Stimulated activated CD4-positive, alpha-beta T cell treated with anti-CD3 and anti-CD28 coated beads, Interleukin-2, amount 100 ng/mL, for 24 hours (primary cell): ENCODE results near the gene MATK.
"Not testable (repeated sequence)": the region's sequence is repeated elsewhere in the genome, so short reads cannot be mapped to it uniquely, and the experiment has no call there.

Source experiments
- DNase-seq, 2 donors: peaks; one replicate each; pipeline ENCODE4 v3.0.0-alpha.2; 2020

The MATK gene

GRCh38 chr19:3769494-3769893, 16.7 kb downstream of the MATK start:
- no peak for DNase-seq

GRCh38 chr19:3768748-3769099, 17.5 kb downstream of the MATK start:
- DNase-seq: no peak

DNA sequence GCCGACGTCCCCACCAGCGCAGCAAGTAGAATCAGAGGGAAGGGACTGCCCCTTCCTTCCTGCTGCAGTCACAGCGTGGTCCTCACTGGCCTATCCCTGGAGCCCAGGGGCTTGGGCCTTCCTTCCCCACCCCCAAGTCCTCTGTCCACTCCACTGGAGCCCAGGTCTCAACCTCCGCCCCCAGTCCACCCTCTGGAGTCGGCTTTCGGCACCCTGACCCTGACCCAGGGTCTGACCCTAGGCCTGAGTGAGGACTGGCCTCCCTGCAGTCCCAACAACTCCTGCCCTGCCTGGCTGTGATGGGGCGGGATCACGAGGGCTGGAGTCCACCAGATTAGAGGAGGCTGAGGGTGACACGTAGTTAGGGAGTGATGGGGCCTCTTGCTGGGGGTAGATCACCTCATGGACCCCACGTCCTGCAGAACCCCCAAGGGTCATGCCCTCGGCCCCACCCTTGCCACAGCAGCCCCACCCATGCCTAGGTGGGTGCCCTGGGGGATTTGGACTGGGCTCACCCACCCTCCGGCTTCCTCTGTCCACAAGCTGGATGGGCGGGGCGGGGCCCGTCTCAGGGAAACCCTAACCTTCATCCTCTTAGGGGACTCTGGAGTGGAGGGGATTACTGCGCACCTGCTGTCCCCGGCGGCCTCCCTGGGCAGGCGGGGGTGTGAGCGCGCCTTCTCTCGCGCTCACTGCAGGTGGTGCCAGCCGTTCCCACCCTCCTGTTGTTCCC, 18.0 kb downstream of the MATK start:
- DNase-seq: no peak

GRCh38 chr19:3767050-3767449, 19.1 kb downstream of the MATK start:
- DNase-seq: no peak

DNA sequence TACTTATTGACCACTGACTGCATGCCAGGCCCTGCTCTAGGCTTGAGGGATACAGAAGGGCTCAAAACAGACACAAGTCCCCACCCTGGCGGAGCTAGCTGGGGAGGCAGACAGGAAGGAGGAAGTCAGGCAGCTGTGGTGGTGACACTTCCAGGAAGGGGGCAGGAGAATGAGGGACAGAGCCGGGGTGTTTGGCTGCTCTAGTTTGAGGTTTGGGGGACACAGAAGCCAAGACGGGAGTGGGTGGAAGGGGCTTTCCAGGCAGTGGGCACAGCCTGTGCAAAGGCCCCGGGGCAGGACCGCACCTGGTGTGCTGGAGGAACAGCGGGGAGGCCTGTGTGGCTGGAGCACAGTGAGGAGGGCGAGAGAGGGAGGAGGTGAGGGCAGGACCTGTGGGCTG, 19.7 kb downstream of the MATK start:
- DNase-seq: no peak

- DNase-seq: not testable (repeated sequence)
These were observed 20.4 kb downstream of the MATK start for GRCh38 chr19:3765757-3766156.

- DNase-seq: no peak
These were observed 21.1 kb downstream of the MATK start for GRCh38 chr19:3765121-3765520.

DNA sequence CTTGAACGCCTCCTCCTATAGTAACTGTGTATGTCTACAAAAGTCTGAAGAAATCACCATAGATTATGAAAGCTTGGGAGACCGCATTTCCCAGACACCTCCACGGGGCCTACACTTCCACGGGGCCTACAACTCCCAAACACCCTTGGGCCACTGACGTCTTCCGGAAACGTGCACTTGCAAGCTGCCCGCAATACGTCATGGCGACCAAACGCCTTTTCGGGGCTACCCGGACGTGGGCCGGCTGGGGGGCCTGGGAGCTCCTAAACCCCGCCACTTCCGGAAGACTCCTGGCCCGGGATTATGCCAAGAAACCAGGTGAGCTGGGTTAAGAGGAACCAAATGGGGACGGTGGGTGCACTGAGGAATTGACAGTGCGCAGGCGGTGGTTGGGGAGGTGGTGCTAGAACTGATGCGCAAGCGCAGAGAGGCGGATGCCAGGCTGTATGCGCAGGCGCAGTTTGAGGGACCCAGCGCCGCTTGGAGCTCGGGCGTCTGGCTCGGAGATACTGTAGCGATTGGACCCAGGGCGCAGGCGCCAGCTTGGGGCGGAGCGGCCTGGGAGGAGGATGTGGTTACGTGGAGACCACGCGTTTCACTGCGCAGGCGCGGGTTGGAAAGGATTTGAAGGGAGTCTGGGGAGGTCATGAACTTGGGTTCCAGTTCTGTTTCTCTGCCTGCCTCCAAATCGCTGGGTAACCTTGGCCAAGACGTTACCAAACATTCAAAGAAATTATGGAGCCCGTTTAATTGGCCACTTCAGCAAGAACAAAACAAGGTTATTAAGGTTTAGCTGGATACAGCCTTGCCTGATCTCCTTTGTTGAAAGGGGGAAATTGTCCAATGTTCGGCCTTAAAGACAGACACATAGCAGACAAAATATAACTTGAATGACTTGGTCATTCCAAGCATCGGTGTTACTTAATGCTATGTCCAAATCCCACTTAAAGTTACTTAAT, 23.4 kb downstream of the MATK start, which contains the start of gene MRPL54:
Gene MRPL54, plus strand, starts transcription at position 182 of the 959 bp plus-strand sequence. Its CDS starts 19 bp downstream, at position 201.
- DNase-seq: peak; percentile 99

- DNase-seq: no peak
These were observed 24.1 kb downstream of the MATK start for GRCh38 chr19:3762130-3762473.

GRCh38 chr19:3761382-3762129, 24.6 kb downstream of the MATK start, which contains the start of gene APBA3:
TSS of gene APBA3 (minus strand) at chr19:3761692. CDS start at chr19:3760264, 1,428 bp downstream.
- DNase-seq: peak; percentile 98

DNA sequence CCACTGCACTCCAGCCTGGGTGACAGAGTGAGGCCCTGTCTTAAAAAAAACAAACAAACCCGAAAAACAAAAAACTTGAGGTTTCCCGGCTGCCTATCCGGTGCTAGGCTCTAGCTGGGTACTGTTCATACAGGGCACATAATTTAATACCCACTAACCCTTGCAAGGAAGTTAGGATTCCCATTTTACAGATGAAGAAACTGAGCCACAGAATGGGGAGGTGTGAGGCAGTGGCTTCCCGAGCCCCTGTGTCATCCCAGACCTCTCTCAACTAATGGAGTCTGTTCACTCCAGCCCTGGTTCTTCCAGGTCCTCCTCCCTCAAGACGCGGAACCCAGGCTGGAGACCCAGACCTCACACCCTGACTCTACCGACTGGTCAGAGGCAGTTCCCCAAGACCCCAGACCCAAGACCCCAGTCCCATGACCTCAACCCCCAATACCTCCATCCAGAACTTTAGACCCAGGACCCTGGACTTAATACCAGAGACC, 25.3 kb downstream of the MATK start:
- peak in 1 of 2 donors; percentile 27 for DNase-seq

GRCh38 chr19:3759482-3760254, 26.5 kb downstream of the MATK start:
- DNase-seq: no peak

DNA sequence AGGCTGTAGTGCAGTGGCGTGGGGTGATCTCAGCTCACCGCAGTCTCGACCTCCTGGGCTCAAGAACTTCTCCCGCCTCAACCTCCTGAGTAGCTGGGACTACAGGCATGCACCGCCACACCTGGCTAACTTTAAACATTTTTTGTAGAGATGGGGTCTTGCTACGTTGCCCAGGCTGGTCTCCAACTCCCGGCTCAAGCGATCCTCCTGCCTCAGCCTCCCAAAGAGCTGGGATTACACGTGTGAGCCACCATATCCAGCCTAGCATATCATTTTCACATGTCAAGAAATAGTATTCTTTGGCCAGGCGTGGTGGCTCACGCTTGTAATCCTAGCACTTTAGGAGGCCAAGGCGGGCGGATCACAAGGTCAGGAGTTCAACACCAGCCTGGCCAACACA, 27.9 kb downstream of the MATK start:
- not testable (repeated sequence) for DNase-seq

DNA sequence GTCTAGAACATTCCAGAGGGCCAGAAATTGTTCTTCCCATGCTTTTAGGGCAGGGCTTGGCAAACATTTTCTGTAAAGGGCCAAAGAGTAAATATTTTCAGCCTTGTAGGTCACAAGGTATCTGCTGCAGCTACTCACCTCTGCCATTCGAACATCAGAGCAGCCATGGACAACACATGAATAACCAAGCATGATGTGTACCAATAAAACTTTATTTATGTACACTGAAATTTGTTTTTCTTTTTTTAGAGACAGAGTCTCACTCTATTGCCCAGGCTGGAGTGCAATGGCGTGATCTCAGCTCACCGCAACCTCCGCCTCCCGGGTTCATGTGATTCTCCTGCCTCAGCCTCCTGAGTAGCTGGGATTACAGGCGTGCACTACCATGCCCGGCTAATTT, 28.5 kb downstream of the MATK start:
- DNase-seq: not testable (repeated sequence)

DNA sequence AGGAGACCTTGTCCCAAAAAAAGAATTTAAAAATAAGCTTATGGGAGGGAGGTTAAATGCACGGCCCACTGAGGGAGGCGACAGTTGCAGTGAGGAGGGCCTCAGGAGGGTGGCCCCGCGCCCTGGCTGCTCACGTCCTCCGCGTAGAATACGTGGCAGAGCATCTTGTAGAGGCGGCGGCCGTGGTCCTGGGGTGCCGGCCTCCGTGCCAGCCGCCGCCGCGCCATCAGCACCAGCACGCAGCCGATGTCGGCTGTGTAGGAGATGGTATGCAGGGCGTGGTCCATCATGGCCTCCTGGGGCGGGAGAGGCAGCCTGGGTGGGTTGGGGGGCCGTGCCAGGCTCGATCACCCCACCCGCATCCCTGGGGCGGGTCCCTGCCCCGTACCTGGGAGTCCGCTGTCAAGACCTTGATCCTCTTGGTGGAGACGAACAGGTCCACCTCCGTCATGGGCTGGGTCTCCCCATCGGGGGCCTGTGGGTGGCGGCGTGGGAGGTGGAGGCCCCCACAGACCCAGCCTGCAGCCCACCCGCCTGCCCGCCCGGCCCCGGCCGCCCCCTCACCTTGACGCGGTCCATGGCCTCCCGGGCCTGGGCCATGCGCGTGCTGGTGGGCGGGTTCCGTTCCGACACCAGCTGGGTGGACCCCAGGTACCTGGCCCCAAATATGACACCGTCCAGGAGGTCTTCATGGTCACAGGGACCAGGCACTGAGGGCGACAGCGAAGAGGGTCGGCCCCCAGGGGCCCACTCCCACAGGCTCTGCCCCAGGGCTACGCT, 32.4 kb downstream of the MATK start:
- DNase-seq: no peak

GRCh38 chr19:3752492-3752891, 33.7 kb downstream of the MATK start:
- DNase-seq: no peak

GRCh38 chr19:3751236-3751635, 34.9 kb downstream of the MATK start:
- no peak for DNase-seq

DNA sequence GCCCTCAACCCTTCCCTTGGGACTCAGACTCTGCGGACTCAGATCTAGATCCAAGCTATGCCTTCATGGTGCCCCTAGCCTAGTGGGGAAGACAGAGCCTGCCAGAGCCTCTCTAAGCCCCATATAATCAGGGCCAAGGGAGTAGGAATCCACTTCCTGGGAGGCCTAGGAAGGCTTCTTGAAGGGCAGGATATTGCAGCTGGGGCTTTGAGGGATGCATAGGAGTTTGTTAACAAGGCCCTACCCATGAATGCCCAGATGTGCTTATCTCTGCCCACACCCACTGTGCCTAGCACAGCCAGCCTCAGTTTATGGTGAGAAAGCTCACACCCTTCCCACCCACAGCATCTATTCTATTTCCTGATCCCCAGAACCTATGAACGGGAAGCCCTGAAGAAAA, 36.0 kb downstream of the MATK start:
- no peak for DNase-seq

DNA sequence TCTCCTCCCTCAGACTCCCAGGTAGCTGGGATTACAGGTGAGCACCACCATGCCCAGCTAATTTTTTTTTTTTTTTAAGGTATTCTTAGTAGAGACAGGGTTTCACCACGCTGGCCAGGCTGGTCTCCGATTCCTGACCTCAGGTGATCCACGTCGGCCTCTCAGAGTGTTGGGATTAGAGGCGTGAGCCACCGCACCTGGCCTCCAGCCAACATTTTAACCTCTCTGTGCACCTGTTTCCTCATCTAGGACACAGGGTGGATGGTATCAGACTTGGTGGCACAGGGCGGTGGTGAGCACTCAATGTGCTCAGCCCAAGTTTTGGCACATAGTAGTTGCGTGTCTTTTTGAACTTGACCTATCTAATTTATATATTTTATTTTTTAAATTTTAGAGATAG, 37.2 kb downstream of the MATK start:
- DNase-seq: no peak

- no peak for DNase-seq
These were observed 39.7 kb downstream of the MATK start for GRCh38 chr19:3746371-3747056.
